Fibroblast of villous mesenchyme (primary cell): ENCODE data around the gene KSR2. TPM values are rescaled to one million over a fixed set of nuclear protein-coding genes. Genes with fewer than 3 reads are reported as not detected.
"Not testable (repeated sequence)": the region's sequence is repeated elsewhere in the genome, so short reads cannot be mapped to it uniquely, and the experiment has no call there.

ENCODE experiments used
- DNase-seq: peaks from one replicate; pipeline ENCODE4 v3.0.0-alpha.2; 2010; ENCODE audit warnings: low read depth
- H3K4me3 ChIP-seq: 2 replicates; pipeline ENCODE4 v1.5.1; 2011; ENCODE audit warnings: low read depth, mild to moderate bottlenecking, low read length
- CTCF ChIP-seq: IDR thresholded peaks from 2 replicates; pipeline ENCODE4 v1.5.1; 2012; ENCODE audit warnings: low read depth, mild to moderate bottlenecking, low read length; ENCODE audit not compliant: insufficient read depth
- total RNA-seq: library from RNA; depleted of rRNA; stranded (reverse); fragments of >200 nt; gene quantifications from 2 replicates; pipeline ENCODE4 v1.2.3, GENCODE V29; 2012

KSR2 gene
- total RNA-seq, 1 donor: not detected

GRCh38 chr12:117742721-117743120 is 226.1 kb downstream of the KSR2 start:
- no peak for TF ChIP-seq CTCF
- H3K4me3 ChIP-seq: no peak overlapping the region
- DNase-seq: no peak

- DNase-seq: no peak
- H3K4me3 ChIP-seq: no peak overlapping the region
- no peak for TF ChIP-seq CTCF
Observed at GRCh38 chr12:117738233-117738632, 230.6 kb downstream of the KSR2 start.

- no peak overlapping the region for H3K4me3 ChIP-seq
- DNase-seq: no peak
- no peak for TF ChIP-seq CTCF
Observed at GRCh38 chr12:117733549-117733805, 235.3 kb downstream of the KSR2 start.

GRCh38 chr12:117732761-117733548 is 235.8 kb downstream of the KSR2 start:
- H3K4me3 ChIP-seq: no peak overlapping the region
- no peak for TF ChIP-seq CTCF
- DNase-seq: no peak

- not testable (repeated sequence) for DNase-seq, H3K4me3 ChIP-seq
Observed at GRCh38 chr12:117731131-117731530, 237.7 kb downstream of the KSR2 start.

- TF ChIP-seq CTCF: no peak
- no peak for DNase-seq
- H3K4me3 ChIP-seq: no peak overlapping the region
Observed at GRCh38 chr12:117727301-117727700, 241.5 kb downstream of the KSR2 start.

- DNase-seq: no peak
- no peak for TF ChIP-seq CTCF
Observed at GRCh38 chr12:117724543-117724942, 244.2 kb downstream of the KSR2 start.

More at GRCh38 chr12:117724543-117724942, 244.2 kb downstream of the KSR2 start:
- H3K4me3 ChIP-seq: no peak overlapping the region
